MCF 10A (cell line): ENCODE data around the gene KRT4. TPM values are rescaled to one million over a fixed set of nuclear protein-coding genes. Genes with fewer than 3 reads are reported as not detected.

Experiments used
- BruUV-seq: library from RNA; stranded (reverse); fragments of 400-500 nt; replicated peaks from 2 replicates; lab custom pipeline; 2021; lab: Mats Ljungman, UMichigan
- CTCF ChIA-PET: fragments of 300-600 bp; sonication (Branson Sonifier 250); formaldehyde crosslinking; extraction: SDS; loops from one replicate; lab custom pipeline; 2021; ENCODE audit warnings: antibody characterized with exemption, inconsistent platforms; lab: Yijun Ruan, JAX
- POLR2A ChIA-PET: fragments of 300-600, 350-650 bp; sonication (Branson Sonifier 250); formaldehyde crosslinking; extraction: SDS; loops from one replicate; lab custom pipeline; 2020; ENCODE audit warnings: antibody characterized with exemption, inconsistent platforms; lab: Yijun Ruan, JAX
- DNase-seq: peaks from one replicate; pipeline ENCODE4 v3.0.0-alpha.2; 2018; ENCODE audit not compliant: unreplicated experiment
- H3K27ac Mint-ChIP-seq: one replicate; pipeline ENCODE4 v1.8.0; 2022; ENCODE audit warnings: mild to moderate bottlenecking, low read depth, mixed read lengths; ENCODE audit not compliant: unreplicated experiment
- H3K27me3 Mint-ChIP-seq: one replicate; pipeline ENCODE4 v1.8.0; 2022; ENCODE audit warnings: mixed read lengths; ENCODE audit not compliant: insufficient read depth, unreplicated experiment
- H3K36me3 Mint-ChIP-seq: one replicate; pipeline ENCODE4 v1.8.0; 2022; ENCODE audit warnings: mild to moderate bottlenecking, moderate library complexity, mixed read lengths; ENCODE audit not compliant: insufficient read depth, unreplicated experiment
- H3K4me1 Mint-ChIP-seq: one replicate; pipeline ENCODE4 v1.8.0; 2022; ENCODE audit warnings: mixed read lengths; ENCODE audit not compliant: insufficient read depth, unreplicated experiment
- H3K4me3 Mint-ChIP-seq: one replicate; pipeline ENCODE4 v1.8.0; 2022; ENCODE audit warnings: mild to moderate bottlenecking, moderate library complexity, mixed read lengths; ENCODE audit not compliant: unreplicated experiment
- H3K9me3 Mint-ChIP-seq: one replicate; pipeline ENCODE4 v1.8.0; 2022; ENCODE audit warnings: mixed read lengths; ENCODE audit not compliant: unreplicated experiment
- intact Hi-C: fragments of 100-400 bp; cut with micrococcal nuclease; formaldehyde crosslinking; loops from 2 replicates; pipeline ENCODE4 v1.14.1; 2022
- total RNA-seq: library from RNA; stranded (reverse); gene quantifications from 2 replicates; pipeline ENCODE4 v1.2.3, GENCODE V29; 2022
- TF ChIP-seq, protein P1 (sequence below): fragments of 200-600 bp; IDR thresholded peaks from one replicate; pipeline ENCODE4 v1.8.0; 2022; ENCODE audit warnings: antibody characterized with exemption, mild to moderate bottlenecking; ENCODE audit not compliant: unreplicated experiment

KRT4 gene
- total RNA-seq, 1 experiment from 2014 or later, result not detected

DNA sequence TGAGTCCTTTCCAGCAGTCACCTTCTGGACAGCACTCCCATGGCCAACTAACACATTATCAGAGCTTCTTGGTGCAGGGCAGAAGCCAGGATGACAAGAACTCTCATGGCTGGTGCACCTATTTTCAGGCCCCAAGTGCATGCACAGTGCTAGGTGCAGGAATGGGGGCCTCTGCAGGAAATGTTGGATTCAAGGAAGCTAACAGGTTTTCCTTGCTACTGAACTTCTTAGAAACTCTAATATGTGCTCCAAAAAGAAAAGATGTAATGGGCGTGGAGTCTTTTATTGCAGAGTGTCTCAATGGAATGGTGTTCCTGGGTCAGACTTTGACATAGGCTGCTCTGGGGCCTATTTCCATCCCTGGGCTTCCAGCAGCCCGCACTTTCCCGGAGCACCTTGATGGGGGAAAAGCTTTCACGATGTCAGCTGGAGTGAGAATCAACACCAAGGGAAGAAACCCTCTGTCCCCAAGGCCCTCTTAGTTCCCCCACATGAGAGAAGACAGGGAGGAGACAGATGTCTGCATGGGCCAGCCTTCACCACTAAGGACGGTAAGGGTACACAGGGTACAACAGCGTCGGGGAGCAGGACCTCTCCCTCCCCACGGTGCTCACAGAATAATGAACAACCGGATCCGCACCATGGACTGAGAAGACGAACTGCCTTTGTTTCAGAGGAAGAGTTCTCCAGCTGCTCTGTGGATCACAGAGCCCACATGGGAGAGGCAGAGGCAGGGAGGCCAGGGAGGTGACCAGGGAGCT, 24.9 kb downstream of the KRT4 start:
- no TSS peak for BruUV-seq
- TF ChIP-seq, protein P1, sequence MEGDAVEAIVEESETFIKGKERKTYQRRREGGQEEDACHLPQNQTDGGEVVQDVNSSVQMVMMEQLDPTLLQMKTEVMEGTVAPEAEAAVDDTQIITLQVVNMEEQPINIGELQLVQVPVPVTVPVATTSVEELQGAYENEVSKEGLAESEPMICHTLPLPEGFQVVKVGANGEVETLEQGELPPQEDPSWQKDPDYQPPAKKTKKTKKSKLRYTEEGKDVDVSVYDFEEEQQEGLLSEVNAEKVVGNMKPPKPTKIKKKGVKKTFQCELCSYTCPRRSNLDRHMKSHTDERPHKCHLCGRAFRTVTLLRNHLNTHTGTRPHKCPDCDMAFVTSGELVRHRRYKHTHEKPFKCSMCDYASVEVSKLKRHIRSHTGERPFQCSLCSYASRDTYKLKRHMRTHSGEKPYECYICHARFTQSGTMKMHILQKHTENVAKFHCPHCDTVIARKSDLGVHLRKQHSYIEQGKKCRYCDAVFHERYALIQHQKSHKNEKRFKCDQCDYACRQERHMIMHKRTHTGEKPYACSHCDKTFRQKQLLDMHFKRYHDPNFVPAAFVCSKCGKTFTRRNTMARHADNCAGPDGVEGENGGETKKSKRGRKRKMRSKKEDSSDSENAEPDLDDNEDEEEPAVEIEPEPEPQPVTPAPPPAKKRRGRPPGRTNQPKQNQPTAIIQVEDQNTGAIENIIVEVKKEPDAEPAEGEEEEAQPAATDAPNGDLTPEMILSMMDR, result no peak
- no peak overlapping the region for H3K27ac Mint-ChIP-seq
- no peak for DNase-seq
- peaks cover 7% of the 10 kb centered on the region for H3K9me3 Mint-ChIP-seq
- peaks cover 22% of the 10 kb centered on the region for H3K27me3 Mint-ChIP-seq
- H3K4me1 Mint-ChIP-seq, result no peaks in the 10 kb centered on the region
- intact Hi-C loops, result no loop called here
- POLR2A ChIA-PET, result interaction anchor here (0.6 to 1.9 kb wide), 2 partner anchors 10 to 161 kb away, joined by 3 to 4 read pairs; no protein-coding TSS in a partner anchor
- H3K4me3 Mint-ChIP-seq, result no peak overlapping the region
- no peaks in the 10 kb centered on the region for H3K36me3 Mint-ChIP-seq
- CTCF ChIA-PET, result no interaction called here

- peaks cover 29% of the 10 kb centered on the region for H3K27me3 Mint-ChIP-seq
- BruUV-seq, result no TSS peak
These were observed 25.6 kb downstream of the KRT4 start for GRCh38 chr12:52788192-52788875.

DNA sequence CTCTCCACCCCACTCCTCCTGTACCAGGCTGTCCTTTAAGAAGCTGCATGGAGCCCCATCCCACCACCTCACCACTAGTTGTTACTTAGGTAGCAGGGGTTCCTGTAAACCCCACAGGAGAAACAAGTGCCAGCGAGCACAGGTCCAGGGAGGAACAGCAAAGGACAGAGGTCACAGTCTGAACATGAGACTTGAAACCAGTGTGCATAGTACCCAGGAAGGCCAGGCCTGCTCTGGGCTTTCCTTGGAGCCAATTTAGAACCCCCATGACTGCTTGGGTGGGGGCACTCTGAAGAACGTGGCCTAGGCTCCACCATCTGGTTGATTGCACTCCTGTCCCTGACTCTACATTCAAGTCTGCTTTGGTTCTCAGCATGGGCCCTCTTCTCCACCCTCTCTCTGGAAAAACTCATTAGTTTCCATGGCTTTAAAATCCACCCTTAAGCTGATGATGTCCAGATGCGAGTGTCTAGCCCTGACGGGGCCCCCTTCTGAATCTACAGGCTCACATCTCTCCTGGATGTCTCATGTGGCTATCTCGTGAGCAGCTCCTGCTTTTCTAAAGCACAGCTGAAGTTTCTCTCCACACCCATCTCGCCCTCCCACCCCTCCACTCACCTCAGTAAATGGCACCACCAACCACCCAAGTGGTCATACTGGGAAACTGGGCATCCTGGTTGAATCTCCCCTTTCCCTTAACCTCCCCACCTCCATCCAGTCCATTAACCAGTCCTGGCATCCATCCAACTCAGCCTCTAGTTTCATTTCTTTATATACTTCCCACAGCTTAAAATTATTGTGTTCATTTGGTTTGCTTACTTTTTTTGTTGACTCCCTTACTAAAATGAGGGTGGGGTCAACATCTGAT, 26.4 kb downstream of the KRT4 start:
- BruUV-seq, result no TSS peak
- POLR2A ChIA-PET, result interaction anchor here (1.9 kb wide), 1 partner anchor 11 kb away, joined by 4 read pairs; no protein-coding TSS in a partner anchor
- H3K4me3 Mint-ChIP-seq, result no peak overlapping the region

More at GRCh38 chr12:52788192-52788875, 25.6 kb downstream of the KRT4 start:
- H3K9me3 Mint-ChIP-seq, result peaks cover 7% of the 10 kb centered on the region
- intact Hi-C loops, result no loop called here
- no peak overlapping the region for H3K4me3 Mint-ChIP-seq
- TF ChIP-seq, protein P1, result no peak
- H3K4me1 Mint-ChIP-seq, result no peaks in the 10 kb centered on the region
- POLR2A ChIA-PET, result interaction anchor here (1.9 kb wide), 1 partner anchor 10 kb away, joined by 4 read pairs; no protein-coding TSS in a partner anchor
- H3K27ac Mint-ChIP-seq, result no peak overlapping the region
- no peak for DNase-seq
- no peaks in the 10 kb centered on the region for H3K36me3 Mint-ChIP-seq
- CTCF ChIA-PET, result interaction anchor here (0.7 kb wide), 1 partner anchor 204 kb away, joined by 3 read pairs; no protein-coding TSS in a partner anchor

More for the DNA sequence above, 26.4 kb downstream of the KRT4 start:
- TF ChIP-seq, protein P1, result no peak
- DNase-seq, result peak; percentile 4
- intact Hi-C loops, result no loop called here
- Mint-ChIP-seq H3K4me1 (no peaks in the 10 kb centered on the region), H3K27ac (no peak overlapping the region), H3K36me3 (no peaks in the 10 kb centered on the region), H3K27me3 (peaks cover 31% of the 10 kb centered on the region), H3K9me3 (peaks cover 7% of the 10 kb centered on the region)
- CTCF ChIA-PET, result interaction anchor here (0.7 to 1.1 kb wide), 2 partner anchors 13 to 204 kb away, joined by 3 read pairs; no protein-coding TSS in a partner anchor
